DMS114 treated with DMSO at 0.1 percent for 48 hours (cell line): ENCODE data around the gene TLR3.
A peak's percentile ranks its signal among the peaks of the same experiment; 100 is the strongest.
"Not testable (repeated sequence)": the region's sequence is repeated elsewhere in the genome, so short reads cannot be mapped to it uniquely, and the experiment has no call there.

Source experiments
- DNase-seq: peaks from one replicate; lab custom pipeline; 2025; ENCODE audit not compliant: unreplicated experiment; lab: John Stamatoyannopoulos, UW

Gene TLR3

DNA sequence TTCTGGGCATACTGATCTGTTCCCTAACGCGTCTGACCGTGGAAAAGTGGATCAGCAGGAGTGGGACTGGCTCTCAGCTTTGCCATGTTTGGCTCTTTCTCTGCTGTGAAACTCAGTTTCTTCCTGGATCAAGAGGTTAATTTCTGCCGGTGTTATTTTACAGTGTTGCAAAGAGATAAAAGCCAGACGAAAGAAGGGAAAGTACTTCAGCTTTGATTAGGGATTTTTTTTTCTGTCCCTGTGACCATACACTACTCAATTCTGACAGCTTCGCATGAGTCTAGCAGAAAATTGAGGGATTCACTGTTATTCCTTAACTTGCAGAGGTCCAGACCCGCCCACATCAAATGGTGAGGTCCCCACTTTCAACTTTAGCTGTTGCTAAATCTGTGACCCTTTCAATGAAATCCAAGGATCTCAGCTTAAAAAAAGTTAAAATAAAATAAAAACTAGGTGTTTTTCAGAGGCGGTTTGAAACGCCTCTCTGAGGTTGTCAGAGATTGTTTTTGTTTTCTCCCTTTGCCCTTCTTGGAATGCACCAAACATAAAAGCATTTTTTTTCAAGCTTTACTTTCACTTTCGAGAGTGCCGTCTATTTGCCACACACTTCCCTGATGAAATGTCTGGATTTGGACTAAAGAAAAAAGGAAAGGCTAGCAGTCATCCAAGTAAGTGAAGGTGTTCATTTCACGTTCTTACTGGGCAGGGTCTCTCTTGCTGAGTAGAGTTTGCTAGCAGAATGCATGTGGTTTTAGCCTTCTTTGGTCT is at the start of gene TLR3:
Gene TLR3, plus strand, starts transcription at position 576 of the 768 bp plus-strand sequence. CDS start 7,464 bp downstream, outside the sequence.
- no peak for DNase-seq

DNA sequence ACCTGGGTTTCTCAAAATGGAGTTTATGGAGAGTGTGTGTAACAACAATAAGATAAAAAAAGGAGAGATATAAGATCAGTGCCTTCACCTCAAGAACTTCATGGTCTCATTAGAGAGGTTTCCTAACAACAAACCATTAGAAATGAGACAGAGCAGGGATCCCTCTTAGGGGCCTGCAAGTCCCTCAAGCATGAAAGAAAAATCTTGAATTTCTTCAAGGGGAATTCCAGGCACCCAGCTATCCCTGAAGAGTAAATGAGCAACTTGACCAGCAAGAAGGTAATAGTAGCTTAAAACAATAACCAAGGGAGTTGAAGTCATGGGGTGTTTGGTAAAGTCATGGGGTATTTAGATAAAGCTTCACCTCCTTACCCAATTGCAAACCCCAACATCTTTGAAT is 49.7 kb upstream of the TLR3 start:
- DNase-seq: no peak

DNA sequence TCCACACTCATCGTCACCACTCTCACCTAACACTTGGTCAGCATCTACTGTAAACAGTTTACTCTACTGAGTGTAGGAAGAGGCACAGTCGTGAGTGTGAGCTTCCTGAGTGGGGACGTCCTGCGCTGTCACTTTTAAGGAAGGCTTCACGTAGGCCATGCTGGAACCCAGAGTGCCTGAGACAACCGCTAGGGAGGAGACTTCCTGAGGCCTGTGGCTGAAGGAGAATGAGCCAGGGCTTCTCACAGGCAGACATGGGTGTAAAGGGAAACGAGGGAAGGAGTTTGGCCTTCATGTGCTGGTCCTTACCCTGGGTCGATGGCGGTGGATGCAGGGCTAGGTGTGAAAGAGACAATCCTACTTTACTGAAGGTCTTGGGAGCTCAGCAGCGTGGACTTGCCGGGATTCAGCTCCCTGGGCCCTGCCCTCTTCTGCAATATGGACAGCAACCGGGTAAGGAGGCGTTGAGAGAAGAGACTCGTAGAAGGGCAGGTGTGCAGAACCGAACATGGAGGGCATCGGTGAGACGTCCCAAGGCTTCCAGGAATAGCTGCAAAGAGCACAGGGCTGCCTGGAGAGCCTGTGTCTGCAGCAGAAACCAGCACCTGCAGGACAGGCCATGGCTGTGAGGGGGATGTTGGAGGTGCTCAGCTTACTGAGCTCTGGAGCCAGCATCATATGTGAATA is 48.7 kb upstream of the TLR3 start:
- no peak for DNase-seq

DNA sequence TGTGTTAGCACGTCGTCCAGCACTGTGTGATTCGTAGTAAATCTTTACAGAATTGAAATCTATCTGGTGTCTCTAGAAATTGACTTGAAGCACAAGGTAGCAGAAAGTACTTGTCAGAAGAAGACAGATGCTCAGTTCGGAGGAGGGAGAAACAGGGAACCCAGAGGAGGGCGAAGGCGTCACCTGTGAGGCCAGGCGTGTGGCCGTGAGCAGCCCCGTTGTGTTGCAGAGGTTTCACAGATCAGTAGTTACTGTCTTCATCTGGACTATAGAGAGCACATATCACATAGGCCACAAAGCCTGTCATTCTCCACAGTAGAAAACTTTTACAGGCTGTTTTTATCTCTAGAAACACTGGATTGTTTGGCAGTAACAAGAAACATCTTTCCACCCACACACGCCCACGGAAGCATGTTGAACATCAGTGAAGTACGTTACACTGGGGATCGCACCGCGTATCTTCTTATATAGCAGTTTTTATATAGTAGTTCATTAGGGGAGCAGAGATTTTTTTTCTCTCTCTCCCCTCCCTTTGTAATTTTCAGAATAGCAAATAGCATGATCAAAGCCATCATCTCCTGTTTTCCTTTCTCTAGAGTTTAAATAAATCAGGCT is 48.1 kb upstream of the TLR3 start:
- DNase-seq: no peak

DNA sequence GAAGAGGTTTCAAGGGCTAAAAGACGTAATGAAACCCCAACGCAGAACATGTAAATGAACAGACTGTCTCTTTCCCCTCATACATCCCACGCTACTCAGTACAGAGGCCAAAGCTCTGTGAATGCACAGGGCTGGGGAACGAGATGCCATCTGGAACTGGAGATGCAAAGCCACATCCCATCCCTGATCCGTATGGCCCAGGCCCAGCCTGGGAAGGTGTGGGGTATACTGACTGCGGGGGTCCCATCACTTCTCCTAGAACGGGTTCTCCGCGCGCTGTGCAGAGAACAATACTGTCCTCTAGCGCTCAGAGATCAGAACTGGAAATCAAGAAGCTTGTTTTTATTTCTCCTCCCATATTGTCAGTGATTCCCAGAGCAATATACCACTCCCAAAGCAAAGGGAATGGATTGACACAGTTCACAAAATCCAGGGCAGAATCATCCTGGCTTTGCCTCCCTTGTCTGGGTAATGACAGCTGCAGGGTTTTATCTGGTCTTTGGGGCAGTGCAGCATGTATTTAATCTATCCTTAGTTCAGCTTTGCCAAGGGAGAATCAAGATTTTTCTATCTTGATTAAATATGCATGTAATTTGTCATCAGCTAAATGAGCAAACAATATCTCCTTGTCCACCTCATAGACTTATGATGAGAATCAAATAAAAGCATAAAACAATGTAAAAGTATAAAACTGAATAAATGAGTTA is 47.3 kb upstream of the TLR3 start:
- peak; percentile 51 for DNase-seq

DNA sequence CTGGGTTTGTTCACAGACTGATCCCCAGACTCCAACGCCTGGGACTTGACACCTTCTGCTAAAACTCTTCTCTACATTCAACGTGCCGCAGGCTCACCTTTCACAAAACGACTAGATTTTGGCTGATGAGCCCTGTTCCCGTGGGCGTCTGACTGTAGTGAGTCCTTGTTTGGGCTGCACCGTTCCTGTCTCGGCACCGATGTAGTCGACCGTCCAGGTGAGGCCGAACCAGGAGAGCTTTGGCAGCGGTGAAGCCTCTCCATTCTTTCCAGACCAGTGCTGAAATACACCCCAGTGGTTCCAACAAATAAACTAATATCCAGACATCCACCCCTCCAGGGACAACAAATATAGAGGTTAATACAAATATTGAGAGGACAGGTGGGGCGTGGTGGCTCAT is 45.0 kb upstream of the TLR3 start:
- DNase-seq: no peak

DNA sequence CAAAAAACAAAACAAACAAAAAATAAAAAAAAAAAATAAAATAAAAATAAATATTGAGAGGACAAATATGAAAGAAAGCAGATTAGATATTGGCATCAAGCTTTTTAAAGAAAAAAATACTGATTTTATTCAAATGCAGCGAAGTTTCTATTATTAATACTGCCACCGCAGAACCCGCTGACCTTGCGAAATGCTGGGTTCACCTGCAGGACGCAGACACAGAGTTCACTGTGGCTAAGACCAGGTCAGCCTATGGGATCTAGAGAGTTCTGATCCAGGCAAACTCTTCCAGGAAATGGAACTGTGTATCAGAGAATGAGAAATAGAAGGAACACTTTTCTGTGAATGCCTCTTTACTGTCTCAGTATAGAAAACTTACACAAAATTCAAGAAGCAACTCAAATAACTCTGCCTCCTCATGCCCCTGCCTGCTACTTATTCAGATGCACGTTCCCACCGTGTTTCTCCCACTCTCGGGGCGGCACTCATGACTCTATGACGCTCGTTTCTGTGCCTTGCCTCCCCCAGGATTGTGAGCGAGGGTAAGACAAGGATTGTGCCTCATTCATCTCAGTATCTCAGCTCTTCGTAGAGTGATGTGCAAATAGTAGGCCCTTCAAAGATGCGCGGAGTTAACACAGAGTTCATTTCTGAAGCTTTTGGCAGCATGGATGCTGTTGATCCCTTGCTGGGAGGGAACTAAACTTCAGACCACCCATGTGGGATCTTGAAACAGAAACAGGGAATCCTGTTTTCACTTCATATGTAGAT is 44.1 kb upstream of the TLR3 start:
- no peak for DNase-seq

DNA sequence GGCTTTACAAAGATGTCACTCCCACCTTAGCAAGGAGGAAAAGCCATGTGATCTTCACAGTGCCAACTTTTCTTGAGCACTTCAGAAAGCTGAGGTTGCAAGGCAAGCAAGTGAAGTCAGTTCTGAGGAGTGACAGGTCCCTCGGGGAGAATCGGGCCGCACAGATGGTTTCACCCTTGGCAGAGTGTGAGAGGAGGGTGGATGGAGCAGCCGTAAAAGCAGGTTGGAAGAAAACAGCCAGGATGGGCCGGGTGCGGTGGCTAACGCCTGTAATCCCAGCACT is 43.6 kb upstream of the TLR3 start:
- DNase-seq: no peak

DNA sequence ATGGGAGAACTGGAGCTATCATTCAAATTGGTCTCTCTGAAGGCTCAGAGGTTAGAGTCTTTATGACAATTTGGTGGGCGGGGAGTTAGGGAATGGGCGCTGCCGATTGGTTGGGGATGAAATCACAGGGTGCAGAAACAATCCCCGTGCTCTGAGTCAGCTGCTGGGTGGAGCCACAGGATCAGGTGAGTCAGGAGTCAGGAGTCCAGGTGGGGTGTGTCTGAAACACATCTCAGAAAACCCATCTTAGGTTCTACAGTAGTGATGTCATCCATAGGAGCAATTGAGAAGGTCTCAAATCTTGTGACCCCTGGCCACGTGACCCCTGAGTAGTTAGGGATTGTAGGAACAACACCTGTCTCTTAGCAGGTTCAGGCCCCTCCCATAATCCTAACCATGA is 41.6 kb upstream of the TLR3 start:
- no peak for DNase-seq

DNA sequence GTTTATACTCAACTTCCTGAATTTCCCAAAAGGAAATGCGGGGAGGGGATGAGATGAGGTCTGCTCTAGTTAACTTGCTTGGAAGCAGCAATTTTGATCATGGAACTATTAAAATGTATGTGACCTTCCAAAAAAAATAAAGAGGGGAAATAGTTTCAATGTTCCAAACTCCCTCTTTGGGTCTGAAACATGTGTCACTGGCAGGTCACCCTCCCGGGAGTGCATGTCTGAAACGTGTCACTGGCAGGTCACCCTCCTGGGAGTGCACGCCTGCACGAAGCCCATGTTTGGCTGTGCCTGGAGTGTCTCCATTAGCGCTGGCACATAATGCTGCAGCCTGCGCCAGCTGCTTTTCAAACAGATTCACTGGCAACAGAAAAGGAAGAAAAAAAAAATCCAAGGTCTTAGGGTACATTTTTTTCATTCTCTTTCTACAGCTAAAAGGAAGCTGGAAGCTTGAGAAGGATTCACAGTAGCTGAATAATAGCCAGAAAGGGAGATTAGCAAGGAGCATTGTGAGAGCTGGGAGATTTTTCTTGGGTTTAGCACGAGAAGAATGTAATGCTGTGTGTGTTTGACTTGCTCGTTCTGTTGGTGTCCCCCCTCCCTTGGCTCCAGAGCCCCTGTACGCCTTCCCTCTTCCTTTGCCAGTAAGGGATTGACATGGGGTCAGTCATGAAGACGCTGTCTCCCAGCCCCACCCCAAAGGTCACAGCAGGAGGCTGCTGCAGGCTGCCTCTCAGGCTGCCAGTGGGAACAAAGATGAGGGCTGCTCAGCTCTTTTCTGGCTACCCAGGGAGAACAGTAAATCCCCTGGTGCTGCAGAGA is 39.2 kb upstream of the TLR3 start:
- no peak for DNase-seq

DNA sequence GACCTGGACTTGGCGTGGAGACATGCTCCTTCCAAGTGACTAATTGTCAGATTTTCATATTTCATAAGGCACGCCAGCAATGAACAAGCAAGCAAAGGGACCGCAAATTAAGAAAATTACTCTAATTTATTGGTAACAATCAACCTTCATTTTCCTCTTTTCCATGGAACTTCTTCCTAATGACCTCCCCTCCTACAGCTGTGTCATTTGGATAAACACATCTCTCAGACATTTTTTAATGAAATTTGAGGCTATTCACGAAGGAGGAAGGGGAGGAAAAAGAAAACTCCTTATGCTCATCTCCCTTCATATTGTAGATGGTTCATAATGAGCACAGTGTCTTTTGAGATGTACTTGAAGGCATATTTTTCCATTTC is 38.6 kb upstream of the TLR3 start:
- no peak for DNase-seq

DNA sequence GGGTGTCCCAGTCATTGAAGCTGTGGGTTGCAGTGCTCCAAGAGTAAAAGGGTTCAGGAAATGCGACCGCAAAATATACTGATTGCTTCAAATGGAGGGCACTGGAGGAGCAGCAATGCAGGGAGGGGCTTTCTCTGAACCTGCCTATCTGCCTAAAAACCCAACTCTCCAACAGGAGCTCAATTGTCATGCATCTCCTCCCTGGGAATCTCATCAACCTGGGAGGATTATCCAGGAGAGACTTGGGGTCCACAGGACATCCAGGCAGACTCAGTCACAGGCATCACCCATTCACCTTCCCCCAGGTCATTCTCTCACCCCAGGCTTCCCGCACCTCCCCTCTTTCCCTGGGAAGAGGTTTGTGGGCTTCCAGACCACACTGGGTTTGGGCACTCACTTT is 38.2 kb upstream of the TLR3 start:
- DNase-seq: no peak

DNA sequence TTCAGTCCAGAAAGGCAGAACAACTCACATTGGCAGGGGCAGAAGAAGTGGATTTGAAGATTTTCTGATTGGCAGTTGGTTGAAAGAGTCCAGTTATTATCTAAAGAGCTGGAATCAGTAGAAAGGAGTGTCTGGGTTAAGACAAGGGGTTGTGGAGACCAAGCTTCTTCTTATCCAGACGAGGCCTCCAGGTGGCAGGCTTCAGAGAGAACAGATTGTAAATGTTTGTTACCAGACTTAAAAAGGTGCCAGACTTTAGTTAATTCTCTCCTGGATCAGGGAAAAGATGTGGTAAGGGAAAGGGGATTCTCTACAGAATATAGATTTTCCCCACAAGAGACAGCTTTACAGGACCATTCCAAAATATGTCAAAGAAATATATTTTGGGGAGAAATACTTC is 36.7 kb upstream of the TLR3 start:
- no peak for DNase-seq

DNA sequence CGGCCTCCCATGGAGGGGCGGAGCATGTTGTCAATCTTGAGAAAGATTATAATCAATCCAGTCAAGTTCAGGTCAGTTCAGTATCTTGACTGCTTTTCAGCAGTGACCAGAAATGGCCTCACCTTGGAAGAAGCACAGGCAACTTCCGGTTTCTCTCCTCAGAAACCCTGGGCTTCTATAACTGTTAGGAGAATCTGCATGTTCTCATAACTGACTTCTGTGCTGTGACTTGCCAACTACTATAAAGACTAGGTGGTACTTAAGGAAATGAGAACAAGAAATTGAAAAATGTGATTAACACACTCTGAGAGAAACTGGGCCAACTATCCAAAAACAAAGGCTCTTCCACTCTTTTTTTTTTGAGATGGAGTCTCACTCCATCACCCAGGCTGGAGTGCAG is 35.9 kb upstream of the TLR3 start:
- DNase-seq: no peak

DNA sequence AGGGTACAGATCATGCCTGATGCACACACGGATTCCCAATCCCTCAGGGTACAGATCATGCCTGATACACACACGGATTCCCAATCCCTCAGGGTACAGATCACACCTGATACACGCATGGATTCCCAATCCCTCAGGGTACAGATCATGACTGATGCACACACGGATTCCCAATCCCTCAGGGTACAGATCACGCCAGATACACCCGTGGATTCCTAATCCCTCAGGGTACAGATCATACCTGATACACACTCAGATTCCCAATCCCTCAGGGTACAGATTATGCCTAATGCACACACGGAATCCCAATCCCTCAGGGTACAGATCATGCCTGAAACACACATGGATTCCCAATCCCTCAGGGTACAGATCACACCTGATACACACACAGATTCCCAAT is 34.3 kb upstream of the TLR3 start:
- not testable (repeated sequence) for DNase-seq

DNA sequence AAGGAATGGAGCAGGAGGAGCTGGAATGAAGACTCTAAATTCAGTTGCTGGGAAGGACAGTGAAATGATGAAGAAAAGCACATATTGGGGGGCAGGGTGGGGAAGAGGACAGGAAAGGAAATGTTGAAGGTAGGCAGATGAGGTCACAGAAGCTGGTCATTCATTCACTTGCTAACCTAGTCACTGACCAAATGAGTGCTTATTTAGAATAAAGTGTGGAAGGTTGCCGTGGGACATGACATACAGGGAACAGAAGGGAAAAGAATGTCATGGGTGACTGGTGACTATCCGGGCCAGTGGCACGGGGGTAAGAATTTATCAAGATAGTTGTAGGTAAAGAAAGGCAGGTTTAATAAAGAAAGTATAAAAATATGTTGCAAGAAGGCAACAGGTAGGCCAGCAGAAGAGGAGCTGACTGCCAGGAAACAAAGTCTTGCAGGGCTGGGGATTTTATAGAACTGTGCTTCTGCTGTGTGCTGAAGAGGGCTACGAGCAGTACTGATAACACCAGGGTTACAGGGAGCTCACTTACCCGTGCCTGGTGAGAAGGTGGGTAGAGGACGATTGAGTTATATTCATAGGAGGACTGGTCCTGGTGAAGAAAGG is 31.9 kb upstream of the TLR3 start:
- DNase-seq: no peak

DNA sequence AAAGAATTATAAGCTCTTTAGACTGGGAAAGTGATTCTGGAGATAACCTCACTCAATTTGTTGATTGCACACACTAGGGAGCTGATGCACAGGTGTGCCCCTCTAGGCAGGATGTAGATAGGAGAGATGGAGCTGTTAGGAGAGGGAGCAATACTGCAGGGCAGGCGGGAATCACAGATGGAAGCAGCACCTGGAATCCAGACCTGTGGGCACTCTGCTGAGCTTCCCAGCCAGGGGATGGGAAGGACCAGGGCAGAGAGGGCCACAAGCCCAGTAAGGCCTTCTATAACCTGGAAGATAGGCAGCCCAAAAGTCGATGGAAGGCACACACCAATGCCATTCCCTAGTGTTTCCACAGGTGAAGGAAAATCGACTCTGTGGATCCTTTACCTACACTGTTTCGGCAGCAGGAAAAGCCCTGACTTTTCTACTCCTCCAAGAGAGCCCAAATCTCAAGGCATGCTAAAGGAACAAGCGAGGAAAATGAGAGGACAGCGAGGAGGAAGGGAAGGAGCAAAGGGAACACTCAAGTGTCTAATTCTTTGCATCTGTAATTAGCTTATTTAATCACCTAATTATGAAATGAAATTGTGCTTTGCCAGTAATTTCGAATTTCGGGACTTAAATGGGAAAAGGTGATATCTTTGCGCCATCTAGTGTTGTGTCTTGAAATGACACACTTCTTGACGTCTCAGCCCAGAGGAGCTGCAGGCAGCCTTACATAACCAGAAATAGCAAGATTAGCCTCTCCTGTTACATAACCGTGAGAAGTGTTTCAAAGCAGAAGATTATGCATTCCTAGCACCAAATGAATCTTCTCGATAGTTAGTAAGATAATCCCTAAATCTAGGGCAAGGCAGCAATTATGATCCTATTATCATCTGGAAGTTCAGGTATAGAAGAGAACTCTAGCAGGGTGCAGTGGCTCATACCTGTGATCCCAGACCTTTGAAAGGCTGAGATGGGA is 31.0 kb upstream of the TLR3 start:
- DNase-seq: peak; percentile 60

DNA sequence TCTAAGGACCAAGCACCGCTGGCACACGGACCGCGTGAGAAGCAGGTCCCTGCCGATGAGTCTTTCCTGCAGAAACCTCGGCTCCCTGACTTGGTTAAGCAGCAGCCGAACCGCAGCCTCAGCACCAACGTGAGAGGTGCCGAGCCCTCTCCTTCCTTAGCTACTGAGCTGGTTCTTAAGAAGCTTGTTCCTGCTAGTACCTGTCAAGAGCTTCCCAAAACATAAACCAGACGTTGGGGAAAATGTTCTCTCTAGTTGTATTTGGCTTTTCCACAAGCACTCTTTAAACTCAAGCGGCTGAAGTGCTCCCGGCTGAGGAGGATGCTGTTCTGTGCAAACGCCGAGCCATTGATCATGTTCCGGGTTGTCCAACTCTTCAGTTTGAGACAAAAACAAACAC is 29.3 kb upstream of the TLR3 start:
- no peak for DNase-seq

DNA sequence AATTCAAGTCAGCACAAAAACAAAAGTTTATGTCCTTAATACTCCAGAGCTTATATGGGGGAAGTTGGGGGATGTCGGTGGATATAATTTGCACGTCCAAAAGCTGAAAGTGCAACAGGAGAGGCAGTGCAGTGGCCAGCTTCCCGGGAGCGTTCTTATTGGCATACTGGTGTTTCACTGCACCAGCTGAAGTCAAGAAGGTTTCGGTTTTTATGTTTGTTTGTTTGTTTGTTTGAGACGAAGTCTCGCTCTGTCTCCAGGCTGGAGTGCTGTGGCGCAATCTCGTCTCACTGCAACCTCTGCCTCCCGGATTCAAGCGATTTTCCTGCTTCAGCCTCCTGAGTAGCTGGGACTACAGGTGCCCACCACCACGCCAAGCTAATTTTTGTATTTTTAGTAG is 28.6 kb upstream of the TLR3 start:
- DNase-seq: no peak
